HepG2 (cell line): ENCODE measurements around the gene DTYMK. TPM values are rescaled to one million over a fixed set of nuclear protein-coding genes. Genes with fewer than 3 reads are reported as not detected.

Source experiments
- BRD4 ChIP-seq: sonication (generic); formaldehyde crosslinking; IDR thresholded peaks from 2 replicates; pipeline ENCODE4 v1.4.0; 2020; ENCODE audit warnings: missing genetic modification reagents
- HNRNPH1 ChIP-seq: fragments of 200-400 bp; formaldehyde crosslinking; optimal IDR thresholded peaks from 2 replicates; pipeline ENCODE3; 2017; ENCODE audit warnings: mild to moderate bottlenecking, low read depth, low read length
- KLF13 ChIP-seq: sonication (generic); formaldehyde crosslinking; IDR thresholded peaks from 2 replicates; pipeline ENCODE4 v1.4.0; 2020; ENCODE audit warnings: mild to moderate bottlenecking, missing genetic modification reagents
- SRSF4 ChIP-seq: fragments of 200-400 bp; formaldehyde crosslinking; IDR thresholded peaks from one replicate; pipeline ENCODE4 v1.6.1; 2018; ENCODE audit warnings: mild to moderate bottlenecking, low read depth, low read length, moderate library complexity; ENCODE audit not compliant: poor library complexity, severe bottlenecking
- TOE1 ChIP-seq: sonication (generic); formaldehyde crosslinking; IDR thresholded peaks from 2 replicates; pipeline ENCODE4 v1.4.0; 2020; ENCODE audit warnings: mild to moderate bottlenecking, missing genetic modification reagents
- ZFP36L1 ChIP-seq: sonication (generic); formaldehyde crosslinking; IDR thresholded peaks from 2 replicates; pipeline ENCODE4 v1.8.0; 2022; ENCODE audit warnings: mild to moderate bottlenecking, missing genetic modification reagents, moderate library complexity
- ZNF136 ChIP-seq: sonication (generic); formaldehyde crosslinking; IDR thresholded peaks from 2 replicates; pipeline ENCODE4 v1.8.1; 2022; ENCODE audit warnings: low read depth, mild to moderate bottlenecking, moderate library complexity, missing genetic modification reagents
- ZNF264 ChIP-seq: sonication (generic); formaldehyde crosslinking; IDR thresholded peaks from 2 replicates; pipeline ENCODE4 v1.4.0; 2020; ENCODE audit warnings: missing genetic modification reagents
- ZNF431 ChIP-seq: sonication (generic); formaldehyde crosslinking; IDR thresholded peaks from 2 replicates; pipeline ENCODE4 v1.9.0; 2022; ENCODE audit warnings: missing genetic modification reagents, low read depth, mild to moderate bottlenecking, borderline replicate concordance
- ZNF543 ChIP-seq: sonication (generic); formaldehyde crosslinking; IDR thresholded peaks from 2 replicates; pipeline ENCODE4 v1.4.0; 2020; ENCODE audit warnings: mild to moderate bottlenecking, missing genetic modification reagents
- ZNF558 ChIP-seq: sonication (generic); formaldehyde crosslinking; IDR thresholded peaks from 2 replicates; pipeline ENCODE4 v1.9.0; 2022; ENCODE audit warnings: mild to moderate bottlenecking, missing genetic modification reagents, borderline replicate concordance
- polyA plus RNA-seq, 8 experiments: library from polyadenylated mRNA; depleted of rRNA in 3 of 8; stranded (reverse) in 7 of 8; unstranded in 1 of 8; fragments of >200 nt; fragmentation: Illumina TruSeq in 4 of 8; extraction: Trizol in 4 of 8; gene quantifications; 2 replicates each; pipeline versions ENCODE4 v1.2.1 to v1.2.3, GENCODE V29; 2011 to 2016; ENCODE audit warnings: low read depth in 4 of 8, missing spikeins in 1 of 8, mixed read lengths in 1 of 8; ENCODE audit not compliant: insufficient read depth in 1 of 8
- total RNA-seq, 5 experiments: library from RNA; depleted of rRNA; stranded (reverse); fragments of >200 nt; fragmentation: Illumina TruSeq; extraction: Trizol; gene quantifications; 2 replicates each; pipeline ENCODE4 v1.2.3, GENCODE V29; 2016; ENCODE audit warnings: low read depth in 1 of 5
- TF ChIP-seq, protein P1 (sequence below): sonication (generic); formaldehyde crosslinking; IDR thresholded peaks from 2 replicates; pipeline ENCODE4 v1.4.0; 2020; ENCODE audit warnings: mild to moderate bottlenecking, missing genetic modification reagents
- TF ChIP-seq, protein P2 (sequence below): IDR thresholded peaks from 2 replicates; pipeline ENCODE4 v1.6.1; 2016
- TF ChIP-seq, protein P3 (sequence below): IDR thresholded peaks from 2 replicates; pipeline ENCODE4 v1.6.1; 2016; ENCODE audit warnings: low read depth, borderline replicate concordance
- TF ChIP-seq, protein P4 (sequence below): sonication (generic); formaldehyde crosslinking; conservative IDR thresholded peaks from 2 replicates; pipeline ENCODE4 v1.4.0; 2020; ENCODE audit warnings: missing genetic modification reagents

DTYMK gene
- total and polyA plus RNA-seq, 2 of the 13 experiments (the other 11 are each of a cell fraction or from before 2014, with no cell fraction given): 57.5 to 134 TPM

DNA sequence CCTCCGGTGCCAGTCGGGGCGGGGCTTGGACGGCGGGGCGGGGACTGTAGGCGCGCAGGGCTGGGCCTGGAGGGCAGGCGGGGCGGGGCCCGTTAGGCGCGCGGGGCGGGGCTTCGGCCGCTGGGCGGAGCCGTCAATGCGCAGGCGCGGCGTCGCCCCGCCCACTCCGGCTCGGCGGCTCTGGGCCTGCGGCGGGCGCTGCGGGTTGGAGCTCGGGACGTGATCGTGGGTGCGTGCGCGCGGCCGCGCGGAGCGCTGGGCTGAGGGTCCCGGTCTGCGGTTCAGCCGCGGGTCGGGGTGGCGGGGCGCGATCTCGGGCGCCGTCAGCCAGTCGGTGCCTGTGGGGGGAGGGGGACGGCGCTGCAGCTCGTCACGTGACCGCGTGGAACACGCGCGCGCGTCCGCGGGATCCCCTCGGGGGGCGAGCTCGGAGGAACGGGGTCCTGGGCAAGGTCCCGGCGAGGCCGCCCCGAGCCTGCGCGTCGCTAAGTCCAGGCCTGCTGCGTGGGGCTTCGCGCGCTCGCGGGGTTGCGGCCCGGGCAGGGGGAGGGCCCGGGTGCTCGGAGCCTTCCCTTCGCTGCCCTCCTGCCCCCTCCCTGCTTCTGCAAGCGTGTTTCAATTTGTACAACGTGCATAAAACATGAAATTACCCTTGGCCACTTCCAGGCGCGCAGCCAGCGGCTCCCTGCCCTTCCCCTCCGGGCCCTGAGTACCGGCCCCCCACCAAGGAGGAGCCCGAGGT, 48.0 kb upstream of the DTYMK start, which contains the start of gene D2HGDH (continued):
- TF ChIP-seq BRD4 (peak; percentile 79; the same call in 1 of the 2 replicates), TOE1 (CRISPR knock-in tag) (no peak), SRSF4 (peak; percentile 76), ZNF558 (peak; percentile 39; the same call in 1 of the 2 replicates), HNRNPH1 (no peak), KLF13 (CRISPR knock-in tag) (no peak; the same call in 1 of the 2 replicates), ZNF543 (CRISPR knock-in tag) (no peak; the same call in 1 of the 2 replicates), ZNF264 (CRISPR knock-in tag) (no peak; the same call in 1 of the 2 replicates), ZNF136 (no peak), ZNF431 (CRISPR knock-in tag) (peak; percentile 96), ZFP36L1 (CRISPR knock-in tag) (peak; percentile 57; the same call in 1 of the 2 replicates)
- TF ChIP-seq, protein P1, sequence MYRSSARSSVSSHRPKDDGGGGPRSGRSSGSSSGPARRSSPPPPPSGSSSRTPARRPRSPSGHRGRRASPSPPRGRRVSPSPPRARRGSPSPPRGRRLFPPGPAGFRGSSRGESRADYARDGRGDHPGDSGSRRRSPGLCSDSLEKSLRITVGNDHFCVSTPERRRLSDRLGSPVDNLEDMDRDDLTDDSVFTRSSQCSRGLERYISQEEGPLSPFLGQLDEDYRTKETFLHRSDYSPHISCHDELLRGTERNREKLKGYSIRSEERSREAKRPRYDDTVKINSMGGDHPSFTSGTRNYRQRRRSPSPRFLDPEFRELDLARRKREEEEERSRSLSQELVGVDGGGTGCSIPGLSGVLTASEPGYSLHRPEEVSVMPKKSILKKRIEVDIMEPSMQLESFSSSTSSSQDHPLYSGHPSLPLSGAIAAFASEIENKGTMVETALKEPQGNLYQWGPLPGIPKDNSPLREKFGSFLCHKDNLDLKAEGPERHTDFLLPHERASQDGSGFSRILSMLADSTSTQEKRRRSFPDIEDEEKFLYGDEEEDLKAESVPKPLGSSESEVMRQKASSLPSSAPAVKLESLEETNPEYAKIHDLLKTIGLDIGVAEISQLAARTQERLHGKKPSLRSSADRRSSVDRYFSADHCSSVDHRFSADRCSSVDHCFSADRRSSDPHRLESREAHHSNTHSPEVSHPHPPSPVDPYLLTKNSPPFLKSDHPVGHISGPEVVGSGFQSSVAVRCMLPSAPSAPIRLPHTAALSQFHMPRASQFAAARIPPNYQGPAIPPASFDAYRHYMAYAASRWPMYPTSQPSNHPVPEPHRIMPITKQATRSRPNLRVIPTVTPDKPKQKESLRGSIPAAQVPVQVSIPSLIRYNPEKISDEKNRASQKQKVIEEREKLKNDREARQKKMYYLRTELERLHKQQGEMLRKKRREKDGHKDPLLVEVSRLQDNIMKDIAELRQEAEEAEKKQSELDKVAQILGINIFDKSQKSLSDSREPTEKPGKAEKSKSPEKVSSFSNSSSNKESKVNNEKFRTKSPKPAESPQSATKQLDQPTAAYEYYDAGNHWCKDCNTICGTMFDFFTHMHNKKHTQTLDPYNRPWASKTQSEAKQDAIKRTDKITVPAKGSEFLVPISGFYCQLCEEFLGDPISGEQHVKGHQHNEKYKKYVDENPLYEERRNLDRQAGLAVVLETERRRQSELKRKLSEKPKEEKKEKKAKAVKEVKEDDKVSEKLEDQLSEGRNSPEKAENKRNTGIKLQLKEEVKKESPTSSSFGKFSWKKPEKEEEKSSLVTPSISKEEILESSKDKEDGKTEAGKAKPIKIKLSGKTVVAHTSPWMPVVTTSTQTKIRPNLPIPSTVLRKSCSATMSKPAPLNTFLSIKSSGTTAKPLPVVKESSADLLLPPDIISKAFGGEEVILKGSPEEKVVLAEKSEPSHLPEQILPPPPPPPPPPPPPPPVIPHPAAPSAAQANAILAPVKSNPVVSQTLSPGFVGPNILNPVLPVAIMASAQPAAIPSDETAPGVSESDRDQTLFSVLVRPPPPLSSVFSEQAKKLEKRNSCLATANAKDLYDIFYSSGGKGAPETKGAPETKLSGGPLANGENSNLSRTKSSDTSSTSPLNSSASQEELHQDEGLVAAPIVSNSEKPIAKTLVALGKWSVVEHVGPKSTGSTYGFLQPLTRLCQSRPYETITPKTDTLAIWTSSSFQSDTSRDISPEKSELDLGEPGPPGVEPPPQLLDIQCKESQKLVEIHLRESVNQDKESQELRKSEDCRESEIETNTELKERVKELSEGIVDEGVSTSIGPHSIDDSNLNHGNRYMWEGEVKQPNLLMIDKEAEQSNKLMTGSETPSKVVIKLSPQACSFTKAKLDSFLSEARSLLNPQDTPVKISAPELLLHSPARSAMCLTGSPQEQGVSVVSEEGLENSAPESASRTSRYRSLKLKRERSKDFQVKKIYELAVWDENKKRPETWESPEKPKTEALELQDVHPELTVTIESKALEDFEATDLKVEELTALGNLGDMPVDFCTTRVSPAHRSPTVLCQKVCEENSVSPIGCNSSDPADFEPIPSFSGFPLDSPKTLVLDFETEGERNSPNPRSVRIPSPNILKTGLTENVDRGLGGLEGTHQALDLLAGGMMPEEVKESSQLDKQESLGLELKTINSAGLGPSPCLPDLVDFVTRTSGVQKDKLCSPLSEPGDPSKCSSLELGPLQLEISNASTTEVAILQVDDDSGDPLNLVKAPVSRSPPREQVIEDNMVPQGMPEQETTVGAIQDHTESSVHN (CRISPR knock-in tag): peak; percentile 44; the same call in 1 of the 2 replicates
- TF ChIP-seq, protein P2, sequence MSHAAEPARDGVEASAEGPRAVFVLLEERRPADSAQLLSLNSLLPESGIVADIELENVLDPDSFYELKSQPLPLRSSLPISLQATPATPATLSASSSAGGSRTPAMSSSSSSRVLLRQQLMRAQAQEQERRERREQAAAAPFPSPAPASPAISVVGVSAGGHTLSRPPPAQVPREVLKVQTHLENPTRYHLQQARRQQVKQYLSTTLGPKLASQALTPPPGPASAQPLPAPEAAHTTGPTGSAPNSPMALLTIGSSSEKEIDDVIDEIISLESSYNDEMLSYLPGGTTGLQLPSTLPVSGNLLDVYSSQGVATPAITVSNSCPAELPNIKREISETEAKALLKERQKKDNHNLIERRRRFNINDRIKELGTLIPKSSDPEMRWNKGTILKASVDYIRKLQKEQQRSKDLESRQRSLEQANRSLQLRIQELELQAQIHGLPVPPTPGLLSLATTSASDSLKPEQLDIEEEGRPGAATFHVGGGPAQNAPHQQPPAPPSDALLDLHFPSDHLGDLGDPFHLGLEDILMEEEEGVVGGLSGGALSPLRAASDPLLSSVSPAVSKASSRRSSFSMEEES (CRISPR knock-in tag): no peak; the same call in 1 of the 2 replicates
- TF ChIP-seq, protein P3, sequence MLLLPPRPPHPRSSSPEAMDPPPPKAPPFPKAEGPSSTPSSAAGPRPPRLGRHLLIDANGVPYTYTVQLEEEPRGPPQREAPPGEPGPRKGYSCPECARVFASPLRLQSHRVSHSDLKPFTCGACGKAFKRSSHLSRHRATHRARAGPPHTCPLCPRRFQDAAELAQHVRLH (CRISPR knock-in tag): no peak
- TF ChIP-seq, protein P4, sequence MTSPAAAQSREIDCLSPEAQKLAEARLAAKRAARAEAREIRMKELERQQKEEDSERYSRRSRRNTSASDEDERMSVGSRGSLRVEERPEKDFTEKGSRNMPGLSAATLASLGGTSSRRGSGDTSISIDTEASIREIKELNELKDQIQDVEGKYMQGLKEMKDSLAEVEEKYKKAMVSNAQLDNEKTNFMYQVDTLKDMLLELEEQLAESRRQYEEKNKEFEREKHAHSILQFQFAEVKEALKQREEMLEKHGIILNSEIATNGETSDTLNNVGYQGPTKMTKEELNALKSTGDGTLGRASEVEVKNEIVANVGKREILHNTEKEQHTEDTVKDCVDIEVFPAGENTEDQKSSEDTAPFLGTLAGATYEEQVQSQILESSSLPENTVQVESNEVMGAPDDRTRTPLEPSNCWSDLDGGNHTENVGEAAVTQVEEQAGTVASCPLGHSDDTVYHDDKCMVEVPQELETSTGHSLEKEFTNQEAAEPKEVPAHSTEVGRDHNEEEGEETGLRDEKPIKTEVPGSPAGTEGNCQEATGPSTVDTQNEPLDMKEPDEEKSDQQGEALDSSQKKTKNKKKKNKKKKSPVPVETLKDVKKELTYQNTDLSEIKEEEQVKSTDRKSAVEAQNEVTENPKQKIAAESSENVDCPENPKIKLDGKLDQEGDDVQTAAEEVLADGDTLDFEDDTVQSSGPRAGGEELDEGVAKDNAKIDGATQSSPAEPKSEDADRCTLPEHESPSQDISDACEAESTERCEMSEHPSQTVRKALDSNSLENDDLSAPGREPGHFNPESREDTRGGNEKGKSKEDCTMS (CRISPR knock-in tag): no peak
